SU-DHL-6 (cell line): ENCODE measurements around the gene PLEKHM2.

ENCODE experiments used
- H2AFZ ChIP-seq: fragments of 200-600 bp; sonication (generic); 2 replicates; pipeline ENCODE4 v1.6.1; 2014; ENCODE audit warnings: low read depth, mild to moderate bottlenecking, moderate library complexity, mixed read lengths, antibody characterized with exemption, low read length; ENCODE audit not compliant: severe bottlenecking
- H3F3A ChIP-seq: fragments of 200-600 bp; shearing (Covaris generic); 2 replicates; pipeline ENCODE4 v1.6.0; 2016; ENCODE audit warnings: antibody characterized with exemption, mild to moderate bottlenecking; ENCODE audit not compliant: insufficient read depth
- H3K27ac ChIP-seq: fragments of 200-600 bp; sonication (generic); 2 replicates; pipeline ENCODE4 v1.5.1; 2016; ENCODE audit warnings: low read depth, mild to moderate bottlenecking, low read length, moderate library complexity, mixed read lengths
- H3K27me3 ChIP-seq: fragments of 200-600 bp; sonication (generic), shearing (Covaris generic); 2 replicates; pipeline ENCODE4 v1.6.0; 2014; ENCODE audit warnings: mild to moderate bottlenecking, low read length
- H3K36me3 ChIP-seq: fragments of 200-600 bp; sonication (generic); 2 replicates; pipeline ENCODE4 v1.6.1; 2014; ENCODE audit warnings: mild to moderate bottlenecking, low read length, mixed read lengths
- H3K4me2 ChIP-seq: fragments of 300-600, 200-600 bp; shearing (Covaris generic), sonication (generic); 2 replicates; pipeline ENCODE4 v1.6.0; 2014; ENCODE audit warnings: low read length, low read depth, mild to moderate bottlenecking; ENCODE audit not compliant: poor library complexity, severe bottlenecking
- H3K4me3 ChIP-seq: fragments of 200-600 bp; sonication (generic); 2 replicates; pipeline ENCODE4 v1.5.1; 2014; ENCODE audit warnings: antibody characterized with exemption, low read length, mild to moderate bottlenecking, mixed read lengths; ENCODE audit not compliant: insufficient read depth, poor library complexity, severe bottlenecking
- H3K79me2 ChIP-seq: fragments of 200-600 bp; sonication (generic); 2 replicates; pipeline ENCODE4 v1.6.1; 2014; ENCODE audit warnings: mild to moderate bottlenecking, low read length, moderate library complexity; ENCODE audit not compliant: insufficient read depth
- H3K9ac ChIP-seq: fragments of 200-600 bp; sonication (generic); 2 replicates; pipeline ENCODE4 v1.7.0; 2014; ENCODE audit warnings: mild to moderate bottlenecking, low read length
- H3K9me2 ChIP-seq: fragments of 200-600 bp; sonication (generic); replicated peaks from 2 replicates; pipeline ENCODE4 v1.6.1; 2014; ENCODE audit warnings: low read length; ENCODE audit not compliant: insufficient read depth
- H3K9me3 ChIP-seq: fragments of 200-600 bp; sonication (generic); 2 replicates; pipeline ENCODE4 v1.6.1; 2014; ENCODE audit warnings: low read length, mixed read lengths; ENCODE audit not compliant: insufficient read depth
- H4K20me1 ChIP-seq: fragments of 200-600 bp; sonication (generic); 2 replicates; pipeline ENCODE4 v1.6.1; 2014; ENCODE audit warnings: low read depth, mild to moderate bottlenecking, antibody characterized with exemption, low read length, moderate library complexity, mixed read lengths
- CTCF ChIP-seq: fragments of 200-600 bp; sonication (generic); IDR thresholded peaks from one replicate; pipeline ENCODE4 v1.5.1; 2017; ENCODE audit warnings: antibody characterized with exemption, mild to moderate bottlenecking, low read length, moderate library complexity; ENCODE audit not compliant: insufficient read depth, poor library complexity, severe bottlenecking
- EZH2phosphoT487 ChIP-seq: fragments of 200-600 bp; sonication (generic), shearing (Covaris generic); conservative IDR thresholded peaks from 2 replicates; pipeline ENCODE4 v1.6.1; 2018; ENCODE audit warnings: mild to moderate bottlenecking, antibody characterized with exemption, low read length, moderate library complexity, mixed read lengths

The PLEKHM2 gene

GRCh38 chr1:15709226-15709625 is 25.1 kb downstream of the PLEKHM2 start:
- no peak for TF ChIP-seq CTCF
- no peak for TF ChIP-seq EZH2phosphoT487
- Histone ChIP-seq H3K4me2 (no peak overlapping the region), H3K27me3 (no peaks in the 10 kb centered on the region), H3F3A (no peaks in the 10 kb centered on the region), H3K9ac (no peak overlapping the region), H4K20me1 (no peaks in the 10 kb centered on the region), H3K4me3 (no peak overlapping the region), H3K27ac (no peak overlapping the region), H3K9me2 (no peaks in the 10 kb centered on the region), H2AFZ (no peak overlapping the region), H3K9me3 (no peaks in the 10 kb centered on the region), H3K79me2 (peaks cover 12% of the 10 kb centered on the region; the same call in 1 of the 2 replicates), H3K36me3 (no peaks in the 10 kb centered on the region)

- Histone ChIP-seq H3F3A (no peaks in the 10 kb centered on the region), H3K9me3 (no peaks in the 10 kb centered on the region), H3K9me2 (no peaks in the 10 kb centered on the region), H2AFZ (no peak overlapping the region), H3K79me2 (0 out of 2 replicates have a peak, but pooled peaks cover 2% of the 10 kb centered on the region), H3K27me3 (no peaks in the 10 kb centered on the region), H3K27ac (no peak overlapping the region), H3K36me3 (no peaks in the 10 kb centered on the region), H3K4me3 (no peak overlapping the region), H3K9ac (no peak overlapping the region), H4K20me1 (no peaks in the 10 kb centered on the region), H3K4me2 (no peak overlapping the region)
- TF ChIP-seq EZH2phosphoT487 (no peak), CTCF (no peak)
These were observed 28.0 kb downstream of the PLEKHM2 start for GRCh38 chr1:15712168-15712567.

DNA sequence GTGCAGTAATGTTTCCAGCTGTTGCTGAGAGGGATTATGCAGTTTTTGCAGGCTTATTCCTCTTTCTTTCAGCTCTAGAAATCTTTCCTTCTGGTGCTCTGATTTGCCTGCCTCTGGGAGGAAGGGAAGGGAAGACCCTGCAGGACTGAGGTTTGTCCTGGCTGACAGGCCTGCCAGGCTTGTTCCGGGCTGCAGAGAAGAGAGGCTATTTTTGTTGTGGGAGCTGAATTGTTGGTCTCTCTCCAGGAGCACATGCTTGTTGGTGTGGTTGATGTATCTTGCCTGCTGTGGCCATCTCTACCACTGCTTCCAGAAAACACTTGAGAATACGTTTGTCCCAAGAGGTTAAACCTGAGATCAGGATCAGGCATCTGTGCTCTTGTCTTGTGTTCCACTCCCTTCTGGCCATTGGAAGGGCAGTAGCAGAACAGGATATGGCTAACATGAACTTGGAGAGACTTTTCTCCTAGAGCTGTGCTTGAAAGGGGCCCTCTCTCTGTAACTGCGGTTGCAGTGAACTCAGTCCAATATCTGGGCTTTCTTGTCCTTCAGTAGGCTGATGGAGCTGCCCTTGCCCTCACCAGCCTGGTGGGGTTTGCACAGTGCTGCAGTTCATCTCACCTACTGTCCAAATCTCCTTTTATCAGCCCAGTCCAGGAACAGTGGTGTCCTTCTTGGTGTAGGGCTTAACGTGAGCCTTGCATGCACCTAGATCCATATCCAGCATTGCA is 30.5 kb downstream of the PLEKHM2 start:
- no peaks in the 10 kb centered on the region for H3K36me3 ChIP-seq
- H3K27me3 ChIP-seq = no peaks in the 10 kb centered on the region
- 0 out of 2 replicates have a peak, but pooled peaks cover 2% of the 10 kb centered on the region for H3K79me2 ChIP-seq
- H2AFZ ChIP-seq = no peak overlapping the region
- no peaks in the 10 kb centered on the region for H3K9me3 ChIP-seq
- H3F3A ChIP-seq = no peaks in the 10 kb centered on the region
- no peaks in the 10 kb centered on the region for H4K20me1 ChIP-seq
- H3K27ac ChIP-seq = no peak overlapping the region
- no peaks in the 10 kb centered on the region for H3K9me2 ChIP-seq
- TF ChIP-seq CTCF (no peak), EZH2phosphoT487 (no peak)
- H3K9ac ChIP-seq = no peak overlapping the region
- no peak overlapping the region for H3K4me2 ChIP-seq
- no peak overlapping the region for H3K4me3 ChIP-seq
